ENCODE measurements around the gene PSMC4.
"Not testable (repeated sequence)": the region's sequence is repeated elsewhere in the genome, so short reads cannot be mapped to it uniquely, and the experiment has no call there.

The PSMC4 gene

DNA sequence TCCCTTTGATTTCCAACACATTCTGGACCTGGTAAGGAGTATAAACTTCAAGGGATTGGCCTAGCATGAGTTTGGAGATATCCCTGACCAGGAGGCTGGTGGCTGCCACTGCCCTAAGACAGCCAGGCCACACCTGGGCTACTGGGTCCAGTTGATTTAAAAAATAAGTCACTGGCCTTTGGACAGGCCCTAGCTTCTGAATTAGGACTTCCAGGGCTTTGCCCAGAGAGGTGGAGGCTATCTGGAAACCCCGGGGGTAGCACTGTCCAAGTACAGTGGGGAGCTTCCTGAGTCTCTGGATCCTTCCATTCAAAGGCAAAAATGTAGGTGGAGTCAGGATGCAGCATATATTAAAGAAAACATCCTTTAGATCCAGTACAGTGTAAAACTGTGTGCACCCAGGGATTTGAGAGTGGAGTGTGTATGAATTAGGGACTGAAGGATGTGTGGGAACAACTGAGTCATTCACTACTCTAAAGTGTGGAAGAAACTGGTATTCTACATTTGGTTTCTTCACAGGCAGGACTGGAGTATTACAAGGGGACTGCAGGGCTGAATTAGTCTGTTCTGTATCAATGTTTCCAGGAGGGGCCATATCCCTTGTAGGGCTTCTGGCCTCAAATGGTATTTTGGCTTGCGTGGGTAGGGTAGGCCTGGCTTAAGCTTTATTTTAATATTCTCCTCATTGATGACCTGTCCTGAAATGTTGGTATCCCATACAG lies 21.8 kb upstream of the PSMC4 start:
- DNase-seq: no peak

DNA sequence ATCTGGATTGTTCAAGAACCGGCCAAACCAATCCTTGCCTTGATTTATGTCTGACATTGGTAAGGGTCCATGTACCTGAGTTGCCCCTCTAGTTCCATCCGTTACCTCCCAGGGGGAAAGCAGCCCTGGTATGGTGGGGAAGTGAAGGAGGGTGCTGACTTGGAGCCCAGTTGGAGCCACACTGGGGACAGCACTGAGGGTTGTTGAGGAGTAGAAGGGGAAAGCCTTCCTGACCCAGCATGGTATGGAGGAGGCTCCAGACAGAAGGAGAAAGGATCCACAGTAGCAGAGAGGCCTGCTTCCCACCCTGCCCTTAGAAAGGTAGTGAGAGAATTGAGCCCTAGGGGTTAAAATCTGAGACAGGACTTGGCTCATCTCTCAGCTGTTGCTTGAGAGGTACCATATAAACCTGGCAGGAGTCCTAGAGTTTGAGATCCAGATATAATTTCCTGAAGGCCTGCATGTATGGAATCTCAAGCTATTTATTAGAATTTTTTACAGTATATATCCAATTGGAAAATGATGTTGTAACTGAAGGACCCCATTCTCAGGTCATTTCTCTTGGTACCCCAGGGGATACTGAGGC lies 19.8 kb upstream of the PSMC4 start:
- no peak for DNase-seq

DNA sequence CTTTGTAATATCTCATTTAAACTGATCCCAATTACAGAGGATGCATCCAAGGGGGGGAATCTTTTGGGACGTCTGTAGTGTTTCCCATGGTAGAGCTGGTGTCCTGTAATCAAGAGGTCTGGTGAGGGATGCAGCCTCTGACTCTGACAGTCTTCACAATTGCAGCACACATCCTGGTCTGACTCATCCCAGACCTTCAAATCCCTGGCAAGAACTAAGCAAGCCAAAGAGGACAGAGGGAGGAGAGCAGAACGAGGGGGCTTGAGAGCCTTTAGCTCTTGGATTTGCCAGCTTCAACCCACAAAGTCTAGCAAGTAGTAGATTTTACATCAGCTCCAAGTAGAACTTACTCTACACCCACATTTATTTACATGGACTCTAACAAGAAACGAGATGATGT lies 19.3 kb upstream of the PSMC4 start:
- no peak for DNase-seq

GRCh38 chr19:39953915-39954314 lies 17.1 kb upstream of the PSMC4 start:
- DNase-seq: no peak

- not testable (repeated sequence) for DNase-seq
Measured at GRCh38 chr19:39957886-39958285, 13.1 kb upstream of the PSMC4 start.

DNA sequence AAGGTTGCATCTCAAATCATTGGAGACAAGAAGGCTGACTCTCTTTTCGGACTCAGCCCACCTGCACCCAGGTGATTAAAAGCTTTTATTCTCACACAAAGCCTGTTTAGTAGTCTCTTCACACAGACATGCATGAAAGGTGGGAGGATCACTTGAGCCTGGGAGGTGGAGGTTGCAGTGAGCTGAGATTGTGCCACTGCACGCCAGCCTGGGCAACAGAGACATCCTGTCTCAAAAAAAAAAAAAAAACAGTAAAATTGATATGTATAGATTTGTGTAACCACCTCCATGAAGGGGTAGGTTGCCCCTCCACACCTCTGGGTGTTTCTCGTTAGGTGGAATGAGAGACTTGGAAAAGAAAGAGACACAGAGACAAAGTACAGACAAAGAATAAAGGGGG lies 12.0 kb upstream of the PSMC4 start:
- not testable (repeated sequence) for DNase-seq

GRCh38 chr19:39959407-39959806 lies 11.6 kb upstream of the PSMC4 start:
- not testable (repeated sequence) for DNase-seq

DNA sequence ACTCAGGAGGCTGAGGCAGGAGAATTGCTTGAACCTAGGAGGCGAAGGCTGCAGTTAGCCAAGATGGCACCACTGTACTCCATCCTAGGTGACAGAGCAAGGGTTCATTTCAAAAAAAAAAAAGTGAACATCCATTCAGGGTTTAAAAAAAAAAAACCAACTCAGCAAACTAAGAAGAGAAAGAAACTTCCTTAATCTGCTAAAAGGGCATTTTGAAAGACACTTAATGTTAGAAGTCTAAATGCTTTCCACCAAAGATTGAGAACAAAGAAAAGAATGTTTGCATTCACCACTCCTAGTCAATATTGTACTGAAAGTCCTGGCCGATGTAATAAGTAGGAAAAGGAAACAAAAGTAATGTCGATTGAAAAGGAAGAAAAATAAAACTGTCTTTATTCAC lies 7.1 kb upstream of the PSMC4 start:
- no peak for DNase-seq

DNA sequence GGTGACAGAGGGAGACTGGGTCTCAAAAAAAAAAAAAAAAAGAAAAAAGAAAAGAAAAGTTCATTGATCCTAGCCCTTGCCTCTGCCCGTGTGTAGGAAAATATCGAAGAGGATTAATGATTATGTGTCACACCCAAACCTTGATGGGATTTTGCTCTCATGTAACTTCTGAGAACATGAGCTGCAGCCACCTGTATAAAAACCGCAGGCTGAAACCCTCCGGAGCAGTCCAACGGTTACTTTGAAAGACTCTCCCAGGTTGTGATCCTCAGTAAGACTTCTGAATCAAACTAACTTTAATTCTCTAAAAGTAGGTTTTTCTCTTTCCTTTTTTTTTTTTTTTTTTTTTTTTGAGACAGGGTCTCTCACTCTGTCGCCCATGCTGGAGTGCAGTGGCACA lies 4.3 kb upstream of the PSMC4 start:
- no peak for DNase-seq

DNA sequence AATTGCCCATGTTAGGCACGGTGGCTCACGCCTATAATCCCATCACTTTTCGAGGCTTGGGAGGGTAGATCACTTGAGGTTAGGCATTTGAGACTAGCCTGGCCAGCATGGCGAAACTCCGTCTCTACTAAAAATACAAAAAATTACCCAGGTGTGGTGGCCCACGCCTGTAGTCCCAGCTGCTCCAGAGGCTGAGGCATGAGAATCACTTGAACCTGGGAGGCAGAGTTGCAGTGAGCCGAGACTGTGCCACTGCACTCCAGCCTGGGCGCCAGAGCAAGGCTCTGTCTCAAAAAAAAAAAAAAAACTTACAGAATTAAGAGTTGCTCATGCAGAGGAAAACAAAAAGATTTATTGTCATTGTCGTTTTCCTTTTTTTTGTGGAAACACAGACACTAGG lies 3.4 kb upstream of the PSMC4 start:
- no peak for DNase-seq

GRCh38 chr19:39968789-39969188 lies 2.2 kb upstream of the PSMC4 start:
- DNase-seq: no peak

GRCh38 chr19:39969266-39969665 lies 1.7 kb upstream of the PSMC4 start:
- no peak for DNase-seq

- DNase-seq: no peak
Measured at GRCh38 chr19:39969681-39970424, 1.1 kb upstream of the PSMC4 start.

DNA sequence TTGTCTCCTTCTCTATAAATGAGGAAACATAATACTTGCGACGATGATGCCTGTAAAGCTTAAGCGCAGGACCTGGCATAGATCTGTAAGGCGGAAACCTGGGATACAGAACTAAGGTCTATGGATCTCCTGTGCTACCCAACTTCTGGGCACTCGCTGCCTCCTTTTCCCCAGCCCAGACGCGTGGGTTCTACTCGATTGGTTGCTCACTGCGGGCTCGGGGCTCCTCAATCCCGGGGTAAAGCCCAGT lies 615 bp upstream of the PSMC4 start:
- peak; percentile 43 to 58 for DNase-seq

- no peak for DNase-seq
Measured at GRCh38 chr19:39971380-39972035, 543 bp downstream of the PSMC4 start.

DNA sequence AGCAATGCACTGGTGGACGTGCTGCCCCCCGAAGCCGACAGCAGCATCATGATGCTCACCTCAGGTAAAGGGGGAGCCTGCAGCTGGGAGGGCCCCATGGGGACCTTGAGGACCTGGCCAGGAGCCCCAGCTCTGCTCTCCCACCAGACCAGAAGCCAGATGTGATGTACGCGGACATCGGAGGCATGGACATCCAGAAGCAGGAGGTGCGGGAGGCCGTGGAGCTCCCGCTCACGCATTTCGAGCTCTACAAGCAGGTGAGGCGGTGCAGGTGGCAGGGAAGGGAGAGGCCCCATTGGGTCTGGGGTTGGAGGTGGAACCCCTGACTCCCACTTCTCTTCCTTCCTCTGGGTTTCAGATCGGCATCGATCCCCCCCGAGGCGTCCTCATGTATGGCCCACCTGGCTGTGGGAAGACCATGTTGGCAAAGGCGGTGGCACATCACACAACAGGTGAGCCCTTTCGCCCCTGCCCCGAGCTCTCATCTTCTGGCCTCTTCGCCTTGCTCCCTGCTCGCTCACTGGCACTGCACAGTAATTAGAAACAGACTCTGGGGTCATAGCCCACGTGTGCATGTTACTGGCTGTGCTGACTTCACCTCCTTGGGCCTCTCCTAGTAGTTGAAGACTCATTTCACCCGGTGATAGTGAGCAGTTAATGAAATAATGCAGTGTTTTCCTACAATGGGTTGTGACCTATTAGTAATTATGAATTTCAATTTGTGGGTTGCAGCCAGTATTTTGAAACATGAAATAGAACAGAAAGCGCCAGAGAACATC lies 3.6 kb downstream of the PSMC4 start:
- DNase-seq: no peak

GRCh38 chr19:39982883-39983282 lies 11.9 kb downstream of the PSMC4 start:
- DNase-seq: no peak

DNA sequence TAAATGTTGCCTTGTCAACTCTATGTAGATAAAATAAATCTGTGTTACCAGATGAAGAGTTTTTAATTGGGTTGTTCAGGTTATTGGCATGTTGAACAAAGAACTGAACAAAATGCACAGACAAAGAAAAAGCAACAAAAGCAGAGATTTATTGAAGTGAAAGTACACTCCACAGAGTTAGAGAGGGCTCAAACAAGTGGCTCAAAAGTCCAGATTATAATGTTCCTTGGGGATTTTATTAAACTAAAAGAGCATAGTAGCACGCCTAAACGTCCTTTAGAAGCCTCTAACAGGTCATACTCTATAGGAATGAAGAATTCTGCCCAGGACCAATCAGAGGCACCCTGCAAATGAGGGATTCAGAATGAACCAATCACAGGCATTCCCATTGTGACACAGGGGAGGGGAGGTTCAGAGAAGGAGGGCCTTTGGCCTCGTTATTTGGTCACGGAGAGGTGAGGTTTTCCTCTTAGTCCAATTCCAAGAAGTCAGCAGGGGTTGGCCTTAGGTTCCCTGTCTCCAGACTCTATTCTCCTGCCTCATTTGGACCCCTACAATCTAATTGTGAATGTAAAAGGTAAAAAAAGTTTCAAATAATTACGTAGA lies 12.8 kb downstream of the PSMC4 start:
- DNase-seq: no peak

DNA sequence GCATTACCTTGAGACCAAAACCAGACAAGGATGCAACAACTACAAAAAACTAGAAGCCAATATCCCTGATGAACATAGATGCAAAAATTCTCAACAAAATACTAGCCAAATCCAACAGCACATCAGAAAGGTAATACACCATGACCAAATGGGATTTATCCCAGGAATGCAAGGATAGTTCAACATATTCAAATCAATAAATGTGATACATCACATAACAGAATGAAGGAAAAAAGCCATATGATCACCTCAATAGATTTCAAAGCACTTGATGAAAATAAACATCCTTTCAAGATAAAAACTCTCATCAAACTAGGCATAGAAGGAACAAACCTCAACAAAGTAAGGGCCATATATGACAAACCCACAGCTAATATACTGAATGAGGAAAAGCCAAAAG lies 15.7 kb downstream of the PSMC4 start:
- DNase-seq: no peak

DNA sequence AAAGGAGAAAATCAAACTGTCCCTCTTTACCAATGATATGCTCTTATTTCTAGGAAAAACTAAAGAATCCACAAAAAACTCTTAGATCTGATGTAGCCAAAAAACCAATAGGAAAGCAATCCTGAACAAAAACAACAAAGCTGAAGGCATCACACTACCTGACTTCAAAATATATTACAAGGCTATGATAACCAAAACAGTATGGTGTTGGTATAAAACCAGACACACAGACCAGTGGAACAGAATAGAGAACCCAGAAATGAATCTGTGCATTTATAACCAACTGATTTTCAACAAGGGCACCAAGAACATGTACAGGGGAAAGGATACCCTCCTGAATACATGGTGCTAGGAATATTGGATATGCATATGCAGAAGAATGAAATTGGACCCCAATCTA lies 16.2 kb downstream of the PSMC4 start:
- DNase-seq: no peak

GRCh38 chr19:39987596-39987995 lies 16.6 kb downstream of the PSMC4 start:
- DNase-seq: no peak

- no peak for DNase-seq
Measured at GRCh38 chr19:39993605-39994004, 22.6 kb downstream of the PSMC4 start.

- DNase-seq: no peak
Measured at GRCh38 chr19:39994361-39994760, 23.4 kb downstream of the PSMC4 start.

Measured in NCI-H2081 (cell line).